PC-3 (cell line): ENCODE data around the gene KRTAP2-2. TPM values are rescaled to one million over a fixed set of nuclear protein-coding genes. Genes with fewer than 3 reads are reported as not detected.
"Not testable (repeated sequence)": the region's sequence is repeated elsewhere in the genome, so short reads cannot be mapped to it uniquely, and the experiment has no call there.

Experiments
- ATAC-seq: fragments of 200-7000 bp; cut with Tn5 transposase; 2 replicates; pipeline ENCODE4 v1.9.1; 2020; ENCODE audit warnings: mild to moderate bottlenecking, moderate library complexity
- BruUV-seq: library from RNA; stranded (reverse); fragments of 400-500 nt; replicated peaks from 2 replicates; lab custom pipeline; 2021; lab: Mats Ljungman, UMichigan
- CTCF ChIA-PET: fragments of 300-600 bp; sonication (Branson Sonifier 250); formaldehyde crosslinking; loops from one replicate; lab custom pipeline; 2022; ENCODE audit warnings: antibody characterized with exemption; lab: Charles Lee
- POLR2A ChIA-PET: fragments of 300-600 bp; sonication (Branson Sonifier 250); formaldehyde crosslinking; loops from one replicate; lab custom pipeline; 2022; ENCODE audit warnings: antibody characterized with exemption; ENCODE audit not compliant: unreplicated experiment; lab: Charles Lee
- DNase-seq: peaks from one replicate; pipeline ENCODE4 v3.0.0-alpha.2; 2015
- H2AFZ ChIP-seq: fragments of 300-600 bp; sonication (generic); 2 replicates; pipeline ENCODE4 v1.6.0; 2016; ENCODE audit warnings: antibody characterized with exemption, low read length
- H3F3A ChIP-seq: fragments of 300-600 bp; sonication (generic); one replicate; pipeline ENCODE4 v1.6.0; 2017; ENCODE audit warnings: antibody characterized with exemption, low read length, control low read depth, mild to moderate bottlenecking; ENCODE audit not compliant: unreplicated experiment
- H3K27ac ChIP-seq: fragments of 300-600 bp; sonication (generic); 2 replicates; pipeline ENCODE4 v1.5.1; 2016; ENCODE audit warnings: mild to moderate bottlenecking, low read length
- H3K27me3 ChIP-seq: fragments of 300-600 bp; sonication (generic); 2 replicates; pipeline ENCODE4 v1.6.1; 2016; ENCODE audit warnings: low read length, mixed read lengths
- H3K36me3 ChIP-seq: fragments of 300-600 bp; sonication (generic); 2 replicates; pipeline ENCODE4 v1.6.1; 2016; ENCODE audit warnings: low read depth, mixed run types, low read length, mixed read lengths
- H3K4me1 ChIP-seq: fragments of 300-600 bp; sonication (generic); 2 replicates; pipeline ENCODE4 v1.5.1; 2016; ENCODE audit warnings: low read length; ENCODE audit not compliant: insufficient read depth
- H3K4me2 ChIP-seq: fragments of 300-600 bp; sonication (generic); 2 replicates; pipeline ENCODE4 v1.6.0; 2016; ENCODE audit warnings: low read length
- H3K4me3 ChIP-seq: fragments of 300-600 bp; sonication (generic); 2 replicates; pipeline ENCODE4 v1.5.1; 2016; ENCODE audit warnings: mild to moderate bottlenecking, low read length, mixed read lengths
- H3K79me2 ChIP-seq: fragments of 300-600 bp; sonication (generic); 2 replicates; pipeline ENCODE4 v1.6.1; 2017; ENCODE audit warnings: low read length, mixed read lengths
- H3K9ac ChIP-seq: fragments of 300-600 bp; sonication (generic); 2 replicates; pipeline ENCODE4 v1.6.0; 2016; ENCODE audit warnings: mild to moderate bottlenecking, low read length
- H3K9me2 ChIP-seq: fragments of 300-600 bp; sonication (generic); replicated peaks from 2 replicates; pipeline ENCODE4 v1.6.1; 2016; ENCODE audit warnings: mixed run types, low read length, mixed read lengths
- H3K9me3 ChIP-seq: fragments of 300-600 bp; sonication (generic); 2 replicates; pipeline ENCODE4 v1.6.1; 2016; ENCODE audit warnings: low read length, mixed read lengths
- H4K20me1 ChIP-seq: fragments of 300-600 bp; sonication (generic); 2 replicates; pipeline ENCODE4 v1.6.1; 2016; ENCODE audit warnings: low read length, mixed read lengths
- EZH2 ChIP-seq: fragments of 300-600 bp; sonication (generic); IDR thresholded peaks from one replicate; pipeline ENCODE4 v1.6.1; 2017; ENCODE audit warnings: antibody characterized with exemption, mild to moderate bottlenecking, low read length; ENCODE audit not compliant: unreplicated experiment
- EZH2phosphoT487 ChIP-seq: fragments of 300-600 bp; sonication (generic); IDR thresholded peaks from 2 replicates; pipeline ENCODE4 v1.6.1; 2018; ENCODE audit warnings: mild to moderate bottlenecking, antibody characterized with exemption, low read length, borderline replicate concordance
- intact Hi-C: fragments of 100-400 bp; cut with micrococcal nuclease; formaldehyde crosslinking; loops from 2 replicates; pipeline ENCODE4 v1.9.0; 2023
- total RNA-seq: library from RNA; depleted of rRNA; stranded (reverse); fragments of >200 nt; gene quantifications from 2 replicates; pipeline ENCODE4 v1.2.3, GENCODE V29; 2014
- TF ChIP-seq, protein P1 (sequence below): fragments of 300-600 bp; sonication (generic); conservative IDR thresholded peaks from 2 replicates; pipeline ENCODE4 v1.5.1; 2017; ENCODE audit warnings: antibody characterized with exemption, low read depth, mild to moderate bottlenecking, low read length

KRTAP2-2 gene
- total RNA-seq, 1 experiment from 2014 or later, result not detected

- Histone ChIP-seq H4K20me1 (no peaks in the 10 kb centered on the region), H3K4me1 (peaks cover 48% of the 10 kb centered on the region), H3K9me2 (no peaks in the 10 kb centered on the region), H3K79me2 (no peaks in the 10 kb centered on the region), H3F3A (no peaks in the 10 kb centered on the region), H3K9ac (no peak overlapping the region), H3K9me3 (no peaks in the 10 kb centered on the region), H3K27ac (no peak overlapping the region), H2AFZ (no peak overlapping the region), H3K4me3 (no peak overlapping the region), H3K27me3 (no peaks in the 10 kb centered on the region), H3K4me2 (no peak overlapping the region), H3K36me3 (no peaks in the 10 kb centered on the region)
- intact Hi-C loops, result loop anchor here (10.0 kb wide), 2 partner anchors 62 to 148 kb away; partner anchors contain the start of gene KRTAP3-1
- ChIA-PET CTCF (no interaction called here), POLR2A (no interaction called here)
- DNase-seq (no peak), ATAC-seq (no peak)
- TF ChIP-seq EZH2phosphoT487 (no peak), EZH2 (no peak)
- TF ChIP-seq, protein P1, sequence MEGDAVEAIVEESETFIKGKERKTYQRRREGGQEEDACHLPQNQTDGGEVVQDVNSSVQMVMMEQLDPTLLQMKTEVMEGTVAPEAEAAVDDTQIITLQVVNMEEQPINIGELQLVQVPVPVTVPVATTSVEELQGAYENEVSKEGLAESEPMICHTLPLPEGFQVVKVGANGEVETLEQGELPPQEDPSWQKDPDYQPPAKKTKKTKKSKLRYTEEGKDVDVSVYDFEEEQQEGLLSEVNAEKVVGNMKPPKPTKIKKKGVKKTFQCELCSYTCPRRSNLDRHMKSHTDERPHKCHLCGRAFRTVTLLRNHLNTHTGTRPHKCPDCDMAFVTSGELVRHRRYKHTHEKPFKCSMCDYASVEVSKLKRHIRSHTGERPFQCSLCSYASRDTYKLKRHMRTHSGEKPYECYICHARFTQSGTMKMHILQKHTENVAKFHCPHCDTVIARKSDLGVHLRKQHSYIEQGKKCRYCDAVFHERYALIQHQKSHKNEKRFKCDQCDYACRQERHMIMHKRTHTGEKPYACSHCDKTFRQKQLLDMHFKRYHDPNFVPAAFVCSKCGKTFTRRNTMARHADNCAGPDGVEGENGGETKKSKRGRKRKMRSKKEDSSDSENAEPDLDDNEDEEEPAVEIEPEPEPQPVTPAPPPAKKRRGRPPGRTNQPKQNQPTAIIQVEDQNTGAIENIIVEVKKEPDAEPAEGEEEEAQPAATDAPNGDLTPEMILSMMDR, result no peak
- no TSS peak for BruUV-seq
These were observed 12.3 kb upstream of the KRTAP2-2 start for GRCh38 chr17:41067281-41067680.

DNA sequence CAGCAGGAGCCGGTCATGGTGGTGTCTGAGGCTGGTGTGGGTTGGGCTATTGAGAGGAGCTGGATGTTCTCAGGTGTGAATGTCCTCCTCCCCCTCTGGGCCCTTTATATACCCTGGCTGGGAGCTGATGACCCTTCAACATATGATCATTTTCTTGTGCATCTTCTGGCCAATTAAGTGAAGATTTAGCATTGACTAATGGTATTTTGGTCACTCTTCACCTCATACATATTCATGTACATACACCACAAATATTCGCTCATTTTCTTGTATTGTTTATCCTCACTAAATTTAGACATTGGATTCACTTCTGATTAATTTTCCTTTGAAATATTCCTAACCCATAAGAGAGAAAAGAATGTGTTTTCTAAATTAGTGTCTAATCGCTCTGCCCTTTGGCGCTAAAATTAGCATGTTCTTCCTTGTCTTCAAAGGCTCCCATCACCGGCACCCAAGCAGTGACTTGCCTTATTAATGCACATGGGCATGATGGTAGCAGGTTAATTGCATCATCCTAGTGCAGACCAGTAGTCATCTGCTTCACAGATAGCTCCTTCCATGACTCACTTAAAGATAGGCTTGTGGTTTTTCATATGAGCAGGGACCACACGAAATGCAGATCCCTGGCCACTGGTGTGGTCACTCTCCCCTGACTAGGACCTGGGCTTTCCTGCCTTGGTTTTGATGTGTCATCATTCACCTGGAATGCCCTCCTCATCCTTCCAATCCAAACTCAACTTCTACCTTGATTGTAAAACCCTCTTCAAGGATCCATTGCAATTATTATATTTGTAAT, 11.0 kb upstream of the KRTAP2-2 start, which contains the start of gene KRTAP2-4:
TSS of gene KRTAP2-4 (minus strand) at position 51 of the 796 bp plus-strand sequence. CDS start at position 17, 34 bp downstream.
- Histone ChIP-seq H3K4me2 (0 out of 2 replicates have a peak within 1 kb of the TSS, but pooled peaks have one; percentile 34), H3K4me3 (no peak within 1 kb of the TSS), H3K27me3 (no peaks in the 10 kb centered on the region), H3K36me3 (no peaks in the 10 kb centered on the region), H2AFZ (no peak within 1 kb of the TSS), H3K4me1 (peaks cover 60% of the 10 kb centered on the region), H4K20me1 (no peaks in the 10 kb centered on the region), H3K79me2 (no peaks in the 10 kb centered on the region), H3F3A (no peaks in the 10 kb centered on the region), H3K9me3 (no peaks in the 10 kb centered on the region), H3K9me2 (no peaks in the 10 kb centered on the region), H3K9ac (no peak within 1 kb of the TSS), H3K27ac (peak within 1 kb of the TSS; percentile 75)
- BruUV-seq, result no TSS peak
- DNase-seq (peak; percentile 83), ATAC-seq (peak; percentile 67)
- no peak for TF ChIP-seq EZH2phosphoT487
- TF ChIP-seq, protein P1, result no peak
- TF ChIP-seq EZH2, result no peak
- CTCF ChIA-PET, result no interaction called here
- intact Hi-C loops, result loop anchor here (10.0 kb wide), 2 partner anchors 61 to 149 kb away; partner anchors contain the start of gene KRTAP3-1
- POLR2A ChIA-PET, result no interaction called here

DNA sequence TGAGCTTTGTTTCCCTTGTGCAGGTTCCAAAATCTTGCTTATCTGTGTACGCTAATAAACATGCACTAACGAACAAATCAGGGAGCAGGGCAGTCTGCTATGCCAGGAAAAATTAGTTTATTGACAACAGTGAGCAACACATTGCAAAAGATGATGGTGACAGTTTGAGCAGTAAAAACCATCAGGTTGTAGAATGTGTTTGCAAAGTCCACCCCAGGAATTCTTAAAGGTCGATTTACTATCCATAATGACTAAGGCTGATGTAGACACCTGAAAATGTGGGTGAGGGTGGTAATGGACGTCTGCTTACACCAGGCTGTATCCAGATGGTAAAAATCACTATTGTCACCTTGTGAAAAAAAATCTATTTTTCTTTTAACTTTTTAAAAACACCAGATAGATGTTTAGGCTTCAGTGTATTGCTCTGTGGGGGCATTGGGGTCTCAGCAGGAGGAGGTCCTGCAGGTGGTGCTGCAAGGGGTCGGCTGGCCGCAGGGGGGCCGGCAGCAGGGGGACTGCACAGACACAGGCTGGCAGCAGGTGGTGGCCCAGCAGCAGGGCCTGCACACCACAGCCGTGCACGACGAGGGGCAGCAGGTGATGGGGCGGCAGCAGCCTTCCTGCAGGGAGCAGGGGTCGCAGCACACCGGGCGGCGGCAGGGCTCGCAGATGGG, 10.1 kb upstream of the KRTAP2-2 start:
- H3K4me2 ChIP-seq, H3K79me2 ChIP-seq, ATAC-seq, CTCF ChIA-PET, BruUV-seq, H3K27me3 ChIP-seq, H3K9ac ChIP-seq, H3K9me3 ChIP-seq, H4K20me1 ChIP-seq, H3K4me3 ChIP-seq, H3K9me2 ChIP-seq, POLR2A ChIA-PET, H3K36me3 ChIP-seq, H2AFZ ChIP-seq, H3F3A ChIP-seq: not testable (repeated sequence)
- Histone ChIP-seq H3K27ac (peak overlapping the region; percentile 43; the same call in 1 of the 2 replicates), H3K4me1 (peaks cover 69% of the 10 kb centered on the region)
- intact Hi-C loops, result loop anchor here (10.0 kb wide), 2 partner anchors 60 to 150 kb away; partner anchors contain the start of gene KRTAP3-1
- DNase-seq, result peak; percentile 58
